KG1 (cell line): ENCODE results near the gene GAGE1.
"Not testable (repeated sequence)": the region's sequence is repeated elsewhere in the genome, so short reads cannot be mapped to it uniquely, and the experiment has no call there.

Experiments
- DNase-seq: peaks from one replicate; lab custom pipeline; 2025; lab: John Stamatoyannopoulos, UW

GAGE1 gene

GRCh38 chrX:49598720-49599119 is at the start of gene GAGE1:
GAGE1 (plus strand) TSS chrX:49599020; CDS start chrX:49600175, 1,155 bp downstream.
- not testable (repeated sequence) for DNase-seq

GRCh38 chrX:49550989-49551388 is 47.8 kb upstream of the GAGE1 start, which contains the start of gene GAGE12E:
GAGE12E (plus strand) TSS chrX:49551289; CDS start chrX:49552444, 1,155 bp downstream.
- DNase-seq, result not testable (repeated sequence)

GRCh38 chrX:49560542-49560941 is 38.3 kb upstream of the GAGE1 start, which contains the start of gene GAGE12F:
GAGE12F (plus strand) TSS chrX:49560842; CDS start chrX:49561997, 1,155 bp downstream.
- not testable (repeated sequence) for DNase-seq

GRCh38 chrX:49568728-49569127 is 30.1 kb upstream of the GAGE1 start:
- not testable (repeated sequence) for DNase-seq

- DNase-seq, result not testable (repeated sequence)
Measured at GRCh38 chrX:49569152-49569551, 29.7 kb upstream of the GAGE1 start.

GRCh38 chrX:49570100-49570499 is 28.7 kb upstream of the GAGE1 start, which contains the start of gene GAGE12G:
GAGE12G (plus strand) TSS chrX:49570400; CDS start chrX:49571555, 1,155 bp downstream.
- not testable (repeated sequence) for DNase-seq

- DNase-seq, result not testable (repeated sequence)
Measured at GRCh38 chrX:49579649-49580048, 19.2 kb upstream of the GAGE1 start, which contains the start of gene GAGE12H. GAGE12H (plus strand) TSS chrX:49579949; CDS start chrX:49581104, 1,155 bp downstream.

GRCh38 chrX:49589196-49589595 is 9.6 kb upstream of the GAGE1 start, which contains the start of gene GAGE2A:
GAGE2A (plus strand) TSS chrX:49589496; CDS start chrX:49590651, 1,155 bp downstream.
- not testable (repeated sequence) for DNase-seq

GRCh38 chrX:49589769-49590478 is 8.9 kb upstream of the GAGE1 start:
- not testable (repeated sequence) for DNase-seq

- not testable (repeated sequence) for DNase-seq
Measured at GRCh38 chrX:49590488-49590887, 8.3 kb upstream of the GAGE1 start.

- DNase-seq, result no peak
Measured at GRCh38 chrX:49610718-49611310, 12.0 kb downstream of the GAGE1 start.

GRCh38 chrX:49618574-49618973 is 19.8 kb downstream of the GAGE1 start:
- DNase-seq, result no peak

GRCh38 chrX:49627086-49627777 is 28.4 kb downstream of the GAGE1 start:
- DNase-seq, result no peak

- DNase-seq, result no peak
Measured at GRCh38 chrX:49644991-49645637, 46.3 kb downstream of the GAGE1 start.

GRCh38 chrX:49656533-49656932 is 57.7 kb downstream of the GAGE1 start:
- no peak for DNase-seq
